CD1c-positive myeloid dendritic cell (primary cell): ENCODE measurements around the gene GUK1.

Source experiments
- DNase-seq: peaks from one replicate; pipeline ENCODE4 v3.0.0-alpha.2; 2016; ENCODE audit errors: extremely low spot score

The GUK1 gene

GRCh38 chr1:228139931-228140723, at the start of gene GUK1:
Gene GUK1 (plus strand): TSS chr1:228140279. CDS start chr1:228140303, 24 bp downstream.
- peak; percentile 100 for DNase-seq

- DNase-seq = no peak
Observed at GRCh38 chr1:228090613-228091081, 49.4 kb upstream of the GUK1 start.

- no peak for DNase-seq
Observed at GRCh38 chr1:228091084-228091483, 49.0 kb upstream of the GUK1 start.

GRCh38 chr1:228092342-228093049, 47.6 kb upstream of the GUK1 start:
- DNase-seq = no peak

- DNase-seq = no peak
Observed at GRCh38 chr1:228093050-228093906, 46.8 kb upstream of the GUK1 start.

- no peak for DNase-seq
Observed at GRCh38 chr1:228094432-228095016, 45.6 kb upstream of the GUK1 start.

- DNase-seq = no peak
Observed at GRCh38 chr1:228095161-228095560, 44.9 kb upstream of the GUK1 start.

- DNase-seq = peak; percentile 65
Observed at GRCh38 chr1:228095938-228096337, 44.1 kb upstream of the GUK1 start.

- no peak for DNase-seq
Observed at GRCh38 chr1:228096416-228097332, 43.4 kb upstream of the GUK1 start.

- DNase-seq = no peak
Observed at GRCh38 chr1:228097333-228098081, 42.6 kb upstream of the GUK1 start.

GRCh38 chr1:228098323-228098931, 41.7 kb upstream of the GUK1 start:
- no peak for DNase-seq

GRCh38 chr1:228099331-228099732, 40.7 kb upstream of the GUK1 start:
- DNase-seq = no peak

- DNase-seq = no peak
Observed at GRCh38 chr1:228100822-228101613, 39.1 kb upstream of the GUK1 start.

GRCh38 chr1:228101614-228101993, 38.5 kb upstream of the GUK1 start:
- no peak for DNase-seq

GRCh38 chr1:228101994-228102790, 37.9 kb upstream of the GUK1 start:
- DNase-seq = peak; percentile 39

- DNase-seq = peak; percentile 98
Observed at GRCh38 chr1:228102791-228103620, 37.1 kb upstream of the GUK1 start, which contains the start of gene C1orf35. Gene C1orf35 (minus strand): TSS chr1:228103325. CDS start chr1:228103227, 98 bp downstream.
